ENCODE data around the gene C1orf167.

The C1orf167 gene

GRCh38 chr1:11799896-11800295, 37.9 kb downstream of the C1orf167 start:
- H3K56ac ChIP-seq (ENCODE audit: low read length), result no peak overlapping the region
- H3K27me3 ChIP-seq (ENCODE audit: insufficient read depth, low read length, poor library complexity), result no peaks in the 10 kb centered on the region
- no peak overlapping the region for H2BK5ac ChIP-seq (ENCODE audit: low read length)
- H3K79me2 ChIP-seq (ENCODE audit: control insufficient read depth, insufficient read depth, low read length), result peaks cover 4% of the 10 kb centered on the region
- no peak overlapping the region for H3K4me3 ChIP-seq (ENCODE audit: low read length)
- peaks cover 7% of the 10 kb centered on the region for H3K79me1 ChIP-seq (ENCODE audit: low read length)
- H3K36me3 ChIP-seq (ENCODE audit: control insufficient read depth, insufficient read depth, low read length), result peaks cover 6% of the 10 kb centered on the region
- no peak overlapping the region for H2BK15ac ChIP-seq (replicated peaks; ENCODE audit: low read depth)
- no peak overlapping the region for H3K27ac ChIP-seq (ENCODE audit: low read depth, low read length)
- no peak overlapping the region for H4K5ac ChIP-seq (ENCODE audit: low read length)
- H3K4ac ChIP-seq (ENCODE audit: low read depth, low read length), result no peak overlapping the region
- no peak overlapping the region for H4K8ac ChIP-seq (ENCODE audit: low read depth, low read length)
- H2AK5ac ChIP-seq (ENCODE audit: low read length), result no peak overlapping the region
- no peak overlapping the region for H3K9ac ChIP-seq (ENCODE audit: low read length)
- no peak for DNase-seq
- WGBS (ENCODE audit: extremely low coverage, insufficient coverage, low lambda C conversion rate), result no CpG with 5 or more reads among the region's 9 CpGs
- peaks cover 11% of the 10 kb centered on the region for H3K4me1 ChIP-seq (ENCODE audit: control insufficient read depth, low read depth, low read length)
- H3K4me2 ChIP-seq (ENCODE audit: low read length), result no peak overlapping the region
- no peak overlapping the region for H2BK120ac ChIP-seq (ENCODE audit: low read depth, low read length)
- H3K23ac ChIP-seq (ENCODE audit: low read length), result no peak overlapping the region
- no peak overlapping the region for H3K18ac ChIP-seq (ENCODE audit: low read length)

- Histone ChIP-seq H2BK15ac (replicated peaks; ENCODE audit: low read depth) (no peak overlapping the region), H3K4me3 (ENCODE audit: low read length) (no peak overlapping the region), H4K8ac (ENCODE audit: low read depth, low read length) (no peak overlapping the region), H3K27ac (ENCODE audit: low read depth, low read length) (no peak overlapping the region), H2BK120ac (ENCODE audit: low read depth, low read length) (no peak overlapping the region), H3K18ac (ENCODE audit: low read length) (no peak overlapping the region), H3K27me3 (ENCODE audit: insufficient read depth, low read length, poor library complexity) (no peaks in the 10 kb centered on the region), H4K5ac (ENCODE audit: low read length) (no peak overlapping the region), H3K79me2 (ENCODE audit: control insufficient read depth, insufficient read depth, low read length) (peaks cover 7% of the 10 kb centered on the region), H3K4ac (ENCODE audit: low read depth, low read length) (no peak overlapping the region), H3K4me1 (ENCODE audit: control insufficient read depth, low read depth, low read length) (peaks cover 12% of the 10 kb centered on the region), H3K79me1 (ENCODE audit: low read length) (peaks cover 9% of the 10 kb centered on the region), H3K56ac (ENCODE audit: low read length) (no peak overlapping the region), H2BK5ac (ENCODE audit: low read length) (no peak overlapping the region), H3K23ac (ENCODE audit: low read length) (no peak overlapping the region), H3K4me2 (ENCODE audit: low read length) (no peak overlapping the region), H3K36me3 (ENCODE audit: control insufficient read depth, insufficient read depth, low read length) (peaks cover 4% of the 10 kb centered on the region), H2AK5ac (ENCODE audit: low read length) (no peak overlapping the region), H3K9ac (ENCODE audit: low read length) (no peak overlapping the region)
- no peak for DNase-seq
- WGBS (ENCODE audit: extremely low coverage, insufficient coverage, low lambda C conversion rate), result no CpG with 5 or more reads among the region's 8 CpGs
These were observed 38.4 kb downstream of the C1orf167 start for GRCh38 chr1:11800391-11800755.

- Histone ChIP-seq H3K56ac (ENCODE audit: low read length) (no peak overlapping the region), H3K36me3 (ENCODE audit: control insufficient read depth, insufficient read depth, low read length) (peaks cover 4% of the 10 kb centered on the region), H3K23ac (ENCODE audit: low read length) (no peak overlapping the region), H2BK15ac (replicated peaks; ENCODE audit: low read depth) (no peak overlapping the region), H2BK120ac (ENCODE audit: low read depth, low read length) (no peak overlapping the region), H3K27ac (ENCODE audit: low read depth, low read length) (no peak overlapping the region), H4K8ac (ENCODE audit: low read depth, low read length) (no peak overlapping the region), H4K5ac (ENCODE audit: low read length) (no peak overlapping the region), H3K4me1 (ENCODE audit: control insufficient read depth, low read depth, low read length) (peaks cover 12% of the 10 kb centered on the region), H3K27me3 (ENCODE audit: insufficient read depth, low read length, poor library complexity) (no peaks in the 10 kb centered on the region), H2BK5ac (ENCODE audit: low read length) (no peak overlapping the region), H3K18ac (ENCODE audit: low read length) (no peak overlapping the region), H3K4me3 (ENCODE audit: low read length) (no peak overlapping the region), H2AK5ac (ENCODE audit: low read length) (no peak overlapping the region), H3K9ac (ENCODE audit: low read length) (no peak overlapping the region), H3K4me2 (ENCODE audit: low read length) (no peak overlapping the region), H3K79me2 (ENCODE audit: control insufficient read depth, insufficient read depth, low read length) (peaks cover 7% of the 10 kb centered on the region), H3K4ac (ENCODE audit: low read depth, low read length) (no peak overlapping the region), H3K79me1 (ENCODE audit: low read length) (peaks cover 9% of the 10 kb centered on the region)
- DNase-seq, result no peak
- WGBS (ENCODE audit: extremely low coverage, insufficient coverage, low lambda C conversion rate), result no CpG with 5 or more reads among the region's 21 CpGs
These were observed 38.9 kb downstream of the C1orf167 start for GRCh38 chr1:11800756-11801433.

- H3K27ac ChIP-seq (ENCODE audit: low read depth, low read length), result no peak overlapping the region
- peaks cover 4% of the 10 kb centered on the region for H3K36me3 ChIP-seq (ENCODE audit: control insufficient read depth, insufficient read depth, low read length)
- H4K8ac ChIP-seq (ENCODE audit: low read depth, low read length), result no peak overlapping the region
- H3K4me1 ChIP-seq (ENCODE audit: control insufficient read depth, low read depth, low read length), result peaks cover 12% of the 10 kb centered on the region
- no peak overlapping the region for H3K4me3 ChIP-seq (ENCODE audit: low read length)
- no peak overlapping the region for H4K5ac ChIP-seq (ENCODE audit: low read length)
- no peak overlapping the region for H2AK5ac ChIP-seq (ENCODE audit: low read length)
- peaks cover 19% of the 10 kb centered on the region for H3K79me2 ChIP-seq (ENCODE audit: control insufficient read depth, insufficient read depth, low read length)
- H3K18ac ChIP-seq (ENCODE audit: low read length), result no peak overlapping the region
- H2BK15ac ChIP-seq (replicated peaks; ENCODE audit: low read depth), result no peak overlapping the region
- H3K56ac ChIP-seq (ENCODE audit: low read length), result peak overlapping the region; percentile 91
- H3K4ac ChIP-seq (ENCODE audit: low read depth, low read length), result no peak overlapping the region
- H3K9ac ChIP-seq (ENCODE audit: low read length), result peak overlapping the region; percentile 68
- no peak overlapping the region for H2BK5ac ChIP-seq (ENCODE audit: low read length)
- H2BK120ac ChIP-seq (ENCODE audit: low read depth, low read length), result no peak overlapping the region
- WGBS (ENCODE audit: extremely low coverage, insufficient coverage, low lambda C conversion rate), result no CpG with 5 or more reads among the region's 6 CpGs
- H3K4me2 ChIP-seq (ENCODE audit: low read length), result peak overlapping the region; percentile 99
- DNase-seq, result peak; percentile 75
- H3K79me1 ChIP-seq (ENCODE audit: low read length), result peaks cover 12% of the 10 kb centered on the region
- H3K27me3 ChIP-seq (ENCODE audit: insufficient read depth, low read length, poor library complexity), result no peaks in the 10 kb centered on the region
- H3K23ac ChIP-seq (ENCODE audit: low read length), result no peak overlapping the region
These were observed 40.6 kb downstream of the C1orf167 start for GRCh38 chr1:11802616-11802972.

- Histone ChIP-seq H3K27ac (ENCODE audit: low read depth, low read length) (no peak overlapping the region), H3K56ac (ENCODE audit: low read length) (peak overlapping the region; percentile 91), H3K4ac (ENCODE audit: low read depth, low read length) (no peak overlapping the region), H3K18ac (ENCODE audit: low read length) (no peak overlapping the region), H3K79me1 (ENCODE audit: low read length) (peaks cover 12% of the 10 kb centered on the region), H4K5ac (ENCODE audit: low read length) (no peak overlapping the region), H2BK120ac (ENCODE audit: low read depth, low read length) (no peak overlapping the region), H3K79me2 (ENCODE audit: control insufficient read depth, insufficient read depth, low read length) (peaks cover 23% of the 10 kb centered on the region), H3K36me3 (ENCODE audit: control insufficient read depth, insufficient read depth, low read length) (peaks cover 4% of the 10 kb centered on the region), H3K27me3 (ENCODE audit: insufficient read depth, low read length, poor library complexity) (no peaks in the 10 kb centered on the region), H2AK5ac (ENCODE audit: low read length) (peak overlapping the region; percentile 69), H3K9ac (ENCODE audit: low read length) (peak overlapping the region; percentile 68), H3K23ac (ENCODE audit: low read length) (no peak overlapping the region), H3K4me2 (ENCODE audit: low read length) (peak overlapping the region; percentile 99), H3K4me3 (ENCODE audit: low read length) (peak overlapping the region; percentile 48), H3K4me1 (ENCODE audit: control insufficient read depth, low read depth, low read length) (peaks cover 12% of the 10 kb centered on the region), H2BK15ac (replicated peaks; ENCODE audit: low read depth) (no peak overlapping the region), H2BK5ac (ENCODE audit: low read length) (peak overlapping the region; percentile 84), H4K8ac (ENCODE audit: low read depth, low read length) (no peak overlapping the region)
- peak; percentile 98 for DNase-seq
- no CpG with 5 or more reads among the region's 28 CpGs for WGBS (ENCODE audit: extremely low coverage, insufficient coverage, low lambda C conversion rate)
These were observed 41.2 kb downstream of the C1orf167 start for GRCh38 chr1:11802973-11803885.
